Measurements from ENCODE around the gene MAGI2. TPM values are rescaled to one million over a fixed set of nuclear protein-coding genes. Genes with fewer than 3 reads are reported as not detected.

MAGI2 gene
- total RNA-seq, 2 experiments from 2014 or later, result 0.05 to 0.12 TPM

DNA sequence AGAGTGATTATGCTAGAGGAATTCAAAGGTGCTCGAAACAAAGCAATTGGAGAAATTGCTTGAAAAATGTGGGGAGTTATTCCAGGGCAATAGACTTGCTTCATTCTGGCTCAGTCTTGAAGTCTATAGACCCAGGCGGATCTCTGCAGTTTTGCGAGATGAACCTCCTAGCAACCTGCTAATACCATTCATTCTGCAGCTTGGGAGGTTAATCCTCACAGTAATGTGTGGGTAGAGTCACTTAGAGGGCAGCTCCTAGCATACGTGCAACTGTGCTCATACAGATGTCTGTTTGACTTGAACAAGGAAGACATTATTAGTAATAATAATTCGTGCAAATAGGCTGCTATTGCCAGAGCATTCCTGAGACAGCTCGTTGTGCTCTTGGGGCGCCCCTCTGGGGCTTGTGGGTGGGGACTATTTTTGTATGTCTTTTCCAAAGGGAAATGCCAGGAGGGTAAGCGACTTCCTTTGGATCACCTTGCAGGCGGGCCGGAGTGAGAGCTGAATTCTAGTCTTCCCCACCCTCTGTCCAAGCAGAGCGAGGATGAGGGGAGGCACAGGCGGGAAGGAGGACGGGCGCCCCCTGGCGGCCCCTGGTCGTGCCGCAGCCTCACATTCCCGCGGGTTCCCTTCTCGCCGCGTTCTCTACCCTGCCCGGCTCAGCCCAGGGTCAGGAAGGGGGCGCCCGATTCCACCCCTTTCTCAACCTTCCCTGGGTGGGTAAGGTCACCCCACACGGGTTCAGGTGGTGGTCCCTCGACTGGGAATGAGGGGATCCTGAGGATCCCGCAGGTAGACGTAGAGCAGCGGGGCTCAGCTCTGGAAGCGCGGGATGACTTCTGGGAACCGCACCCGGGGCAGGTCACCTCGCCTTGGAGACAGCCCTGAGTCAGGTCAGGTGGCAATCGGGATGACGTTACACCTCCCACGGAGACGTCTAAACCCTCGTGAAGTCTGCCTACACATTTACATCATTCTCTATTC is 1413.4 kb downstream of the MAGI2 start:
- DNase-seq, result peak; percentile 72

DNA sequence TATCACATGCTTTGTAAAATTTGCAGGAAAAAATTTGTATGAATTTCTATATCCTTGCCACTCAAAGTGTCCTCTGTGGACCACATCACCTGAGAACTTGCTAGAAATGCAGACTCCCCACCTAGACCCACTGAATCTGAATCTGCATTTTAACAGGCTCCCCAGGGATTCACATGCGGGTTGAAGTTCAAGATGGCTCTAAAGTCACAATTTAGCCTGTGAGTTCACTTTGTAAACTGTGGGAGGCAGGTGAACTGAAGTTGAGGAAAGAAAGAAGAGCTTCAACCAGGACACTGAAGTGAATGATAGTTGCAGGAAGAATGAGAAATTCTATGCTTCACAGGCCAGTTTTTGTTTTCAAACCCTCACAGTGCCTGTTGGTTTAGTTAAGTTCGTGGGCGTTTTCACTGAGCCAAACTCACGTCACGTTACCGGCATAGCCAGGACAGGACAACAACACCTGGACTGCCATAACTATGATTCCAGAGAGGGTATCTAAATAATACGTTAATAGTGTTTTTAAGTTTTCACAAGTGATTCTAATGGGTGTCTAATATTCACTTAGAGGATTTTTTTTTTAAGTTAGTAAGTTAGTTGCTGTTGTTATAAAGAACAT is 1414.9 kb downstream of the MAGI2 start:
- POLR2A ChIA-PET, result no interaction called here

More for the DNA sequence above, 1413.4 kb downstream of the MAGI2 start:
- peaks cover 18% of the 10 kb centered on the region for H3K27me3 Mint-ChIP-seq
- no peaks in the 10 kb centered on the region for H3K4me1 Mint-ChIP-seq
- peak; percentile 92 for ATAC-seq
- intact Hi-C loops (cut with DNase I, micrococcal nuclease), result loop anchor here (1.0 to 5.0 kb wide), 7 partner anchors 19 to 389 kb away; no protein-coding TSS in a partner anchor
- ChIA-PET POLR2A (no interaction called here), CTCF (interaction anchor here (0.6 to 5.0 kb wide), 16 partner anchors 10 to 382 kb away, joined by 3 to 51 read pairs (median 3); no protein-coding TSS in a partner anchor)
- no peak overlapping the region for H3K27ac Mint-ChIP-seq
- H3K9me3 Mint-ChIP-seq (ENCODE audit: low read depth), result no peaks in the 10 kb centered on the region
- H3K4me3 Mint-ChIP-seq, result no peak overlapping the region
- no peaks in the 10 kb centered on the region for H3K36me3 Mint-ChIP-seq (ENCODE audit: low read depth)

DNA sequence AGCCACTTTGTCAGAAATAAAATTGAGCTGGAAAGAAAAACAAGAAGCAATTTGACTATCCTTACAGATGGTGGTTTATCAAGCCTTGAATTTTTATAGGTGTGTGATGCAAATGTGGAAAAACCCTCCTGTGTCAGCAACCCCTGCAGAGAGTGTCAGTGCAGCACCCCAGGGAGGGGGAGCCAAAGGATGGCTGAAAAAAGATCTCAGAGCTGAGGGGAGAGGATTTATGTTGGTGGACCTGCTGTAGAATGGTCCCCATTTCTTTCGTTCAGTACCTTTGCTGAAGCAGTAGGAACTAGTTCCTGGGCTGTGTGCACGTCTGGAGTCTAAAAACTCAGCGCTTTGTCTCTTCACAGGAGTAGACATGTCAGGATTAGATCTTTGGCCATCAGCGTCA is 1415.9 kb downstream of the MAGI2 start:
- intact Hi-C loops (cut with DNase I, micrococcal nuclease), result no loop called here
- H3K4me1 Mint-ChIP-seq, result no peaks in the 10 kb centered on the region
- no peak overlapping the region for H3K27ac Mint-ChIP-seq
- H3K4me3 Mint-ChIP-seq, result no peak overlapping the region
- H3K9me3 Mint-ChIP-seq (ENCODE audit: low read depth), result no peaks in the 10 kb centered on the region
- ATAC-seq (no peak), DNase-seq (no peak)
- POLR2A ChIA-PET, result interaction anchor here (0.6 kb wide), 1 partner anchor 9 kb away, joined by 6 read pairs; no protein-coding TSS in a partner anchor
- no peaks in the 10 kb centered on the region for H3K36me3 Mint-ChIP-seq (ENCODE audit: low read depth)
- peaks cover 33% of the 10 kb centered on the region for H3K27me3 Mint-ChIP-seq
- CTCF ChIA-PET, result interaction anchor here (2.1 to 2.7 kb wide), 2 partner anchors 17 to 386 kb away, joined by 5 to 12 read pairs; no protein-coding TSS in a partner anchor

More for the DNA sequence above, 1414.9 kb downstream of the MAGI2 start:
- H3K27ac Mint-ChIP-seq, result no peak overlapping the region
- ATAC-seq (no peak), DNase-seq (no peak)
- H3K9me3 Mint-ChIP-seq (ENCODE audit: low read depth), result no peaks in the 10 kb centered on the region
- no peaks in the 10 kb centered on the region for H3K36me3 Mint-ChIP-seq (ENCODE audit: low read depth)
- no peaks in the 10 kb centered on the region for H3K4me1 Mint-ChIP-seq
- peaks cover 26% of the 10 kb centered on the region for H3K27me3 Mint-ChIP-seq
- no peak overlapping the region for H3K4me3 Mint-ChIP-seq
- intact Hi-C loops (cut with DNase I, micrococcal nuclease), result no loop called here
- CTCF ChIA-PET, result interaction anchor here (0.5 to 2.7 kb wide), 3 partner anchors 18 to 380 kb away, joined by 3 to 12 read pairs (median 3); no protein-coding TSS in a partner anchor

DNA sequence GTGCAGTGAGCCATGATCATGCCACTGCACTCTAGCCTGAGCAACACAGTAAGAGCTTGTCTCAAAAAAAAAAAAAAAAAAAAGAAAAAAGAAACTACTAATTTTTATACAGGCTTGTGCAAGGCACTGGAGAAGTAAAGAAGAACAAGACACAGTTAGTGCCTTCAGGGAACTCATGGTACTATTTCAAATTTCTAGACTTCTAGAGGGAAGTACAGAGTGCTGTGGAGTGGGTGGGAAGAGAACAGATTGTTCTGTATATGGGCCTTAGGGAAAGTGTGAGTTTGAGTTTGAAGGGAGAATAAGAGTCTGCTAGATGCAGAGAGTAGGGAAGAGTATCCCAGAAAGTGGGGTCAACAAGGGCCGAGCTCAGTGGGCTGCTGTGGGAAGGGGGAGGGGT is 1420.1 kb downstream of the MAGI2 start:
- no peaks in the 10 kb centered on the region for H3K4me1 Mint-ChIP-seq
- DNase-seq, result no peak
- H3K27ac Mint-ChIP-seq, result no peak overlapping the region
- ATAC-seq, result no peak
- H3K9me3 Mint-ChIP-seq (ENCODE audit: low read depth), result no peaks in the 10 kb centered on the region
- ChIA-PET POLR2A (no interaction called here), CTCF (no interaction called here)
- H3K4me3 Mint-ChIP-seq, result no peak overlapping the region
- H3K36me3 Mint-ChIP-seq (ENCODE audit: low read depth), result no peaks in the 10 kb centered on the region
- H3K27me3 Mint-ChIP-seq, result peaks cover 22% of the 10 kb centered on the region
- intact Hi-C loops (cut with DNase I, micrococcal nuclease), result no loop called here

DNA sequence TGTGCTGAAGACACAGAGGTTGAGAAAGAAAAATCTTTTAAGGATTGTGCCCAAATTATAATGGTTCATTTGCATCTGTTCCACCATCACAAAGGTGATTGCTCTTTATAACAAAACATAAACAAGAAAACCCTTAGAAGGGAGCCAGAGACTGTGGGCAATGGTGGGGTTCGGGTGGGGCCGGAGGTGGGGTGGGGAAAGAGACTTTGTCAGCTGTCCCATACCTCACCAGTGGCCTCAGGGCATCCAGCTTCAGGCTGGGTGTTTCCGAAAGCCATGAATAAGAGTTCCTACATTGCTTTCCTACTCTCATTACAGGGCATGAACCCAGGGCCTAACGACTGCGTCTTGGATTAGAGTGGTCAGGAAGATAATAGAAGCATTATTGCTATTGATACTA is 1427.0 kb downstream of the MAGI2 start:
- H3K4me1 Mint-ChIP-seq, result no peaks in the 10 kb centered on the region
- intact Hi-C loops (cut with DNase I, micrococcal nuclease), result no loop called here
- H3K9me3 Mint-ChIP-seq (ENCODE audit: low read depth), result no peaks in the 10 kb centered on the region
- no peak overlapping the region for H3K27ac Mint-ChIP-seq
- no peak overlapping the region for H3K4me3 Mint-ChIP-seq
- H3K36me3 Mint-ChIP-seq (ENCODE audit: low read depth), result no peaks in the 10 kb centered on the region
- DNase-seq, result no peak
- POLR2A ChIA-PET, result no interaction called here
- ATAC-seq, result no peak
- CTCF ChIA-PET, result interaction anchor here (0.6 kb wide), 1 partner anchor 18 kb away, joined by 3 read pairs; no protein-coding TSS in a partner anchor
- H3K27me3 Mint-ChIP-seq, result peaks cover 7% of the 10 kb centered on the region

DNA sequence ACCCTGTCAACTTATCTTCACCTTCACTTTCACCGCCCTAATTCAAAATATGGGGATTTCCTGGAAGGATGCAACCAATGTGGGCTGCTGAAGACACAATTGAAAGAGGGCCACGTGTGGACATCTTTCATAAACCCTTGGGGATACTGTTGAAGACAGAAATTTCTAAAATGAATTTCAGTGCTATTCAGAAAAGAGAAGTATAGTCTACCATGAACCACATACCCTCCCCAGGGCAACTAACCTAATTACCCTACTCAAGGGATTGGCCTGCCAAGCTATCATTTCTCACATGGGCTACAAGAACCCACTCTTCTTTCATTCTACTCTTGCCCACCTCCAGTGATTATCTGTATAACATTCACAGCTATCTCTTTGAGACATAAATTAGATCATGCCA is 1428.9 kb downstream of the MAGI2 start:
- POLR2A ChIA-PET, result no interaction called here

DNA sequence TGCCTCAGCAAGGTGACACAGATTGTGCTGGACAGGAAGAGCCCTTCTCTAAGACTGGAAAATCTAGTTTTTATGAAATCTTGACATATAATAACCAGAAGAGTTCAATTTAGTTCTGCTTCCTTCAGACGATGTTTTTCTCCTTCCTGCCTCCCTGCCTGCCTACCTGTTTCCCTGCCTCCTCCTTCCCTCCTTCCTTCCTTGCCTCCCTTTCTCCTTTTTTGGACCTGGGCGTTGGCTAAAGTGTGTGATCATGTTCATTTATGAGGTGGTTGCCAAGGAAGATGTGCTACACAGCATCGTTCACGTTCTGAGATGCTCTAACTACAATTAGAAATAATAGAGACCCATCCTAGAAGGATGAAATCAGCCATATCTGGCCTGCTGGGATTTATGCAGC is 1430.3 kb downstream of the MAGI2 start:
- POLR2A ChIA-PET, result no interaction called here
- H3K4me1 Mint-ChIP-seq, result peaks cover 12% of the 10 kb centered on the region
- H3K4me3 Mint-ChIP-seq, result no peak overlapping the region
- H3K9me3 Mint-ChIP-seq (ENCODE audit: low read depth), result no peaks in the 10 kb centered on the region
- ATAC-seq (no peak), DNase-seq (no peak)
- no peak overlapping the region for H3K27ac Mint-ChIP-seq
- peaks cover 1% of the 10 kb centered on the region for H3K36me3 Mint-ChIP-seq (ENCODE audit: low read depth)
- H3K27me3 Mint-ChIP-seq, result peaks cover 15% of the 10 kb centered on the region
- CTCF ChIA-PET, result no interaction called here
- intact Hi-C loops (cut with DNase I, micrococcal nuclease), result loop anchor here in 1 of 2 experiments (5.0 kb wide), 1 partner anchor 204 kb away; no protein-coding TSS in a partner anchor

More for the DNA sequence above, 1428.9 kb downstream of the MAGI2 start:
- Mint-ChIP-seq H3K4me3 (no peak overlapping the region), H3K4me1 (peaks cover 7% of the 10 kb centered on the region), H3K36me3 (ENCODE audit: low read depth) (no peaks in the 10 kb centered on the region), H3K9me3 (ENCODE audit: low read depth) (no peaks in the 10 kb centered on the region), H3K27me3 (peaks cover 7% of the 10 kb centered on the region), H3K27ac (no peak overlapping the region)
- DNase-seq, result no peak
- intact Hi-C loops (cut with DNase I, micrococcal nuclease), result loop anchor here in 1 of 2 experiments (5.0 kb wide), 1 partner anchor 203 kb away; no protein-coding TSS in a partner anchor
- no peak for ATAC-seq
- CTCF ChIA-PET, result interaction anchor here (1.6 to 1.9 kb wide), 2 partner anchors 15 to 265 kb away, joined by 5 read pairs; no protein-coding TSS in a partner anchor

DNA sequence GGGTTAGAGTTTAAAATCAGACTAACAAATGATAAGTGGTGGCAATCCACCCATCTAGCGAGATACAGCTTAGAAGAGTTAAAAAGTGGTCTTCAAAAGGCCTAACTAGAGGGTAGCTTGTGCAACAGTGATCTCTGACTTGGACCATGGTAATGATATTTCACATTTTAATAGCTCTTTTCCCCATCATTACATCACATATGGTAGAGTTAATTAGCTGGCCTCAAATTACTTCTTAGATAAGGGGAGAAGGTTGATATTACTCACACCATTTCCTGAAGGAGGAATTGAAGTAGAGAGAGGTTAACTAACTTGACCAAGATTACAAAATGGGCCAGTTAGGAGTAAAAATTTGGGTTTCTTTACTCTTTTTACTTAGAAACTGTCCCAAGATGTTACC is 1431.3 kb downstream of the MAGI2 start:
- H3K27ac Mint-ChIP-seq, result no peak overlapping the region
- H3K27me3 Mint-ChIP-seq, result peaks cover 24% of the 10 kb centered on the region
- H3K4me3 Mint-ChIP-seq, result no peak overlapping the region
- DNase-seq (no peak), ATAC-seq (no peak)
- H3K9me3 Mint-ChIP-seq (ENCODE audit: low read depth), result no peaks in the 10 kb centered on the region
- POLR2A ChIA-PET, result no interaction called here
- peaks cover 1% of the 10 kb centered on the region for H3K36me3 Mint-ChIP-seq (ENCODE audit: low read depth)
- intact Hi-C loops (cut with DNase I, micrococcal nuclease), result loop anchor here in 1 of 2 experiments (5.0 kb wide), 1 partner anchor 205 kb away; no protein-coding TSS in a partner anchor
- CTCF ChIA-PET, result interaction anchor here (0.7 to 1.1 kb wide), 2 partner anchors 371 to 384 kb away, joined by 3 read pairs; no protein-coding TSS in a partner anchor
- H3K4me1 Mint-ChIP-seq, result peaks cover 12% of the 10 kb centered on the region

DNA sequence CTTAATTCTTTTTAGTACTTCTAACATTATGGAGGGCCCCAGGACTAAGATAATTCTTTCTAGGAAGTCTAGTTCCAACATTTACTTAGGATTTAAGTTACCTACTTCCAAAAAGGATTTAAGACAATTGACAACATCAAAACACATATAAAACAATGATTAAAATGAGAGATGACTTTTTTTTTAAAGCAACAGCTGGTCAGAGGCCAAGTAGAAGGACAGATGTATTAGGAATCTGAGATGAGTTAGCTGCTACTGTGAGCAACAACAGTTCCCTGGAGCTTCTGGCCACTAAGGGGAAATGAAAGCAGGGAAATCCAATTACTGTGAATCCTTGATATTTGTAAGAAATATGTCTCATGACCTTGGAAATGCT is 1432.6 kb downstream of the MAGI2 start:
- peaks cover 1% of the 10 kb centered on the region for H3K36me3 Mint-ChIP-seq (ENCODE audit: low read depth)
- H3K4me1 Mint-ChIP-seq, result peaks cover 12% of the 10 kb centered on the region
- no peaks in the 10 kb centered on the region for H3K9me3 Mint-ChIP-seq (ENCODE audit: low read depth)
- no peak for DNase-seq
- intact Hi-C loops (cut with DNase I, micrococcal nuclease), result loop anchor here (1.0 to 5.0 kb wide), 3 partner anchors 19 to 206 kb away; no protein-coding TSS in a partner anchor
- CTCF ChIA-PET, result interaction anchor here (0.7 to 2.8 kb wide), 14 partner anchors 11 to 1469 kb away, joined by 3 to 51 read pairs (median 4); no protein-coding TSS in a partner anchor
- no peak for ATAC-seq
- no peak overlapping the region for H3K27ac Mint-ChIP-seq
- POLR2A ChIA-PET, result interaction anchor here (0.7 kb wide), 1 partner anchor 893 kb away, joined by 3 read pairs; no protein-coding TSS in a partner anchor
- H3K4me3 Mint-ChIP-seq, result no peak overlapping the region
- H3K27me3 Mint-ChIP-seq, result peaks cover 24% of the 10 kb centered on the region

DNA sequence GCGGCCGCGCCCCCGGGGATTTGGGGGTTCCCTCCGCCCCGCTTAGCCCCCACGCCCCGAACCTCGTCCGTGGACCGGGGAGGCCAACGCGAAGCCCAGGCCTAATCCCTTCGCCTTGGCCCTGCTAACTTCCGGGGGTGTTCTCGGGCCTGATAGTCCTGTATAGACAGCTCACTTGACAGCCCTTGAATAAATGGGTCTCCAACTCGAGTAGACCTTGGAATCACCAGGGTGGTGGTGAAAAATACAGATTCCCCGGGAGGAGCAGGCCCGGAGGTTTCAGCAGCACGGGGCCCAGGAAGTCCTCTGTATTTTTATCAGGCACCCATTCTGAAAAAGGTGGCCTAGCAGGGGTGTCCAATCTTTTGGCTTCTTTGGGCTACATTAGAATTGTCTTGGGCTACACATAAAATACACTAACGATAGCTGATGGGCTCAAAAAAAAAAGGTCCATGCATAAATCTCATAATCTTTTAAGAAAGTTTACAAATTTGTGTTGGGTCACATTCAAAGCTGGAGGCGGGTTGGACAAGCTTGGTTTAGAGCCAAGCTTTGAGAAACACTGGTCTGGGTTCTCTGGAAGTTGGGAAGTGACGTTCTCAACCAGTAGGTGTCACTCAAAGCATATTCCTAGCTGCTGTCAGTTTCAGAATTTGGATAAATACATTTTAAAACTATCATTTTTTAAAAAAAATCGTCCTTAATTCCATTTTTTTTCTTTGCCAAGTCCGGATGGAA is 1433.2 kb downstream of the MAGI2 start:
- Mint-ChIP-seq H3K27ac (peak overlapping the region; percentile 80), H3K9me3 (ENCODE audit: low read depth) (no peaks in the 10 kb centered on the region), H3K4me1 (peaks cover 12% of the 10 kb centered on the region), H3K27me3 (peaks cover 21% of the 10 kb centered on the region), H3K4me3 (peak overlapping the region; percentile 78), H3K36me3 (ENCODE audit: low read depth) (peaks cover 1% of the 10 kb centered on the region)
- intact Hi-C loops (cut with DNase I, micrococcal nuclease), result loop anchor here (1.0 to 5.0 kb wide), 3 partner anchors 20 to 207 kb away; no protein-coding TSS in a partner anchor
- peak; percentile 60 for ATAC-seq
- DNase-seq, result peak; percentile 45
- POLR2A ChIA-PET, result interaction anchor here (0.7 kb wide), 1 partner anchor 893 kb away, joined by 3 read pairs; no protein-coding TSS in a partner anchor
- CTCF ChIA-PET, result interaction anchor here (0.8 to 2.8 kb wide), 12 partner anchors 11 to 1470 kb away, joined by 3 to 51 read pairs (median 5); no protein-coding TSS in a partner anchor

Data from activated CD4-positive, alpha-beta T cell treated with anti-CD3 and anti-CD28 coated beads for 36 hours (primary cell).